Keratinocyte (primary cell): ENCODE results near the gene NCAPH2.

Experiments used
- EZH2 ChIP-seq: IDR thresholded peaks from one replicate; pipeline ENCODE4 v1.6.1; 2012; ENCODE audit warnings: inconsistent platforms, mild to moderate bottlenecking, low read length, moderate library complexity
- TF ChIP-seq, protein P1 (sequence below), 3 experiments: IDR thresholded peaks in 1 of 3; conservative IDR thresholded peaks in 1 of 3; optimal IDR thresholded peaks in 1 of 3; 2 replicates in 2 of 3; 3 replicates in 1 of 3; pipeline versions ENCODE3 to v1.5.1; 2011; ENCODE audit warnings: low read length in 3 of 3, mild to moderate bottlenecking in 3 of 3, moderate library complexity in 2 of 3, control low read depth in 1 of 3, inconsistent platforms in 1 of 3; ENCODE audit not compliant: insufficient read depth in 2 of 3; ENCODE audit errors: extremely low read depth in 1 of 3

DNA sequence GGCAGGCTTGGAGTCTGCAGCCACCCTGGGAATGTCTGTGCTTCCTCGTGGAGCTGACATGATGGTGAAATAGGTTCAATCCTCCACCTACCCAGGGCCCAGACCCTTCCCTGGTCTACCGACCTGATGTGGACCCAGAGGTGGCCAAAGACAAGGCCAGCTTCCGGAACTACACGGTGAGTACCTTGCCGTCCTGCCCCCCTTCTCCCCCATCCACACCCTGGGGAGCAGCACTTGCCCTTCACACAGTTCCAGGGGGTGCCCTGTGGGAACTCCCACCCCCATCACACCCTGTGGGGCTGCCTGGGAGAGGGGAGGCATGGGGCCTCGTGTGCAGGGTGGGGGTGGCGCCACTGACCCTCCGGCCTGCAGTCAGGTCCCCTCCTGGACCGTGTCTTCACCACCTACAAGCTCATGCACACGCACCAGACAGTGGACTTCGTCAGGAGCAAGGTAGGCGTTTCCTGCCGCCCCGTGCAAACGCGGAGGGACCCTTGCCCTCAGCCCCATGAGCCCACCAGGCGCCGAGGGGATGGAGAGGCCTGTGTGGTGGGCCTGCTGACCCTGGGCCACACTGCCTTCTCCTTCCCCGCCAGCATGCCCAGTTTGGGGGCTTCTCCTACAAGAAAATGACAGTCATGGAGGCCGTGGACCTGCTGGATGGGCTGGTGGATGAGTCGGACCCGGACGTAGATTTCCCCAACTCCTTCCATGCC, 20.6 kb upstream of the NCAPH2 start:
- TF ChIP-seq, protein P1, sequence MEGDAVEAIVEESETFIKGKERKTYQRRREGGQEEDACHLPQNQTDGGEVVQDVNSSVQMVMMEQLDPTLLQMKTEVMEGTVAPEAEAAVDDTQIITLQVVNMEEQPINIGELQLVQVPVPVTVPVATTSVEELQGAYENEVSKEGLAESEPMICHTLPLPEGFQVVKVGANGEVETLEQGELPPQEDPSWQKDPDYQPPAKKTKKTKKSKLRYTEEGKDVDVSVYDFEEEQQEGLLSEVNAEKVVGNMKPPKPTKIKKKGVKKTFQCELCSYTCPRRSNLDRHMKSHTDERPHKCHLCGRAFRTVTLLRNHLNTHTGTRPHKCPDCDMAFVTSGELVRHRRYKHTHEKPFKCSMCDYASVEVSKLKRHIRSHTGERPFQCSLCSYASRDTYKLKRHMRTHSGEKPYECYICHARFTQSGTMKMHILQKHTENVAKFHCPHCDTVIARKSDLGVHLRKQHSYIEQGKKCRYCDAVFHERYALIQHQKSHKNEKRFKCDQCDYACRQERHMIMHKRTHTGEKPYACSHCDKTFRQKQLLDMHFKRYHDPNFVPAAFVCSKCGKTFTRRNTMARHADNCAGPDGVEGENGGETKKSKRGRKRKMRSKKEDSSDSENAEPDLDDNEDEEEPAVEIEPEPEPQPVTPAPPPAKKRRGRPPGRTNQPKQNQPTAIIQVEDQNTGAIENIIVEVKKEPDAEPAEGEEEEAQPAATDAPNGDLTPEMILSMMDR (optimal IDR thresholded peaks at IDR 0.05 in 1 of 3, IDR thresholded peaks at IDR 0.05 in 1 of 3, conservative IDR thresholded peaks at IDR 0.05 in 1 of 3; ENCODE audit: extremely low read depth in 1 of 3, insufficient read depth in 2 of 3, low read length in 3 of 3): no peak
- no peak for TF ChIP-seq EZH2
